ENCODE results near the gene R3HDM2.

- no peak for TF ChIP-seq MED8 (CRISPR knock-in tag; IDR thresholded peaks at IDR 0.05; ENCODE audit: insufficient replicate concordance)
- no peak for TF ChIP-seq CTCF (CRISPR knock-in tag; IDR thresholded peaks at IDR 0.05)
- no peak for TF ChIP-seq ZNF850 (CRISPR knock-in tag; conservative IDR thresholded peaks at IDR 0.05)
- no peak for TF ChIP-seq POLR2AphosphoS5 (IDR thresholded peaks at IDR 0.05; ENCODE audit: low read depth, low read length)
- no peak for TF ChIP-seq ZNF280D (CRISPR knock-in tag; IDR thresholded peaks at IDR 0.05)
- TF ChIP-seq, protein P1, sequence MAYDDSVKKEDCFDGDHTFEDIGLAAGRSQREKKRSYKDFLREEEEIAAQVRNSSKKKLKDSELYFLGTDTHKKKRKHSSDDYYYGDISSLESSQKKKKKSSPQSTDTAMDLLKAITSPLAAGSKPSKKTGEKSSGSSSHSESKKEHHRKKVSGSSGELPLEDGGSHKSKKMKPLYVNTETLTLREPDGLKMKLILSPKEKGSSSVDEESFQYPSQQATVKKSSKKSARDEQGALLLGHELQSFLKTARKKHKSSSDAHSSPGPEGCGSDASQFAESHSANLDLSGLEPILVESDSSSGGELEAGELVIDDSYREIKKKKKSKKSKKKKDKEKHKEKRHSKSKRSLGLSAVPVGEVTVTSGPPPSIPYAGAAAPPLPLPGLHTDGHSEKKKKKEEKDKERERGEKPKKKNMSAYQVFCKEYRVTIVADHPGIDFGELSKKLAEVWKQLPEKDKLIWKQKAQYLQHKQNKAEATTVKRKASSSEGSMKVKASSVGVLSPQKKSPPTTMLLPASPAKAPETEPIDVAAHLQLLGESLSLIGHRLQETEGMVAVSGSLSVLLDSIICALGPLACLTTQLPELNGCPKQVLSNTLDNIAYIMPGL (CRISPR knock-in tag; IDR thresholded peaks at IDR 0.05; ENCODE audit: borderline replicate concordance in 1 of 2, low read depth in 1 of 2) = no peak
- no peak for TF ChIP-seq THAP11 (CRISPR knock-in tag; IDR thresholded peaks at IDR 0.05)
- TF ChIP-seq POLR2A (IDR thresholded peaks at IDR 0.05; ENCODE audit: insufficient read depth in 1 of 2, low read depth in 2 of 2, low read length in 2 of 2) = no peak
- TF ChIP-seq BRCA1 (CRISPR knock-in tag; IDR thresholded peaks at IDR 0.05) = no peak
- TF ChIP-seq ATF7 (IDR thresholded peaks at IDR 0.05) = no peak
- no peak for TF ChIP-seq ATF7 (CRISPR knock-in tag; IDR thresholded peaks at IDR 0.05)
- no peak for TF ChIP-seq ZNF367 (CRISPR knock-in tag; IDR thresholded peaks at IDR 0.05; ENCODE audit: borderline replicate concordance)
- no peak for TF ChIP-seq RAD21 (CRISPR knock-in tag; IDR thresholded peaks at IDR 0.05)
- TF ChIP-seq ZKSCAN8 (CRISPR knock-in tag; IDR thresholded peaks at IDR 0.05; ENCODE audit: borderline replicate concordance) = no peak
- TF ChIP-seq MAFF (IDR thresholded peaks at IDR 0.05; ENCODE audit: low read depth, low read length) = no peak
Observed at GRCh38 chr12:57248934-57249742, 181.7 kb downstream of the R3HDM2 start.
